WTC11 (cell line): Measurements from ENCODE around the gene ZNF525.
"Not testable (repeated sequence)": the region's sequence is repeated elsewhere in the genome, so short reads cannot be mapped to it uniquely, and the experiment has no call there.

Source experiments
- MYBL2 ChIP-seq: sonication (generic); formaldehyde crosslinking; IDR thresholded peaks from 2 replicates; pipeline ENCODE4 v1.8.1; 2023; ENCODE audit warnings: mild to moderate bottlenecking, moderate library complexity, missing genetic modification reagents
- NR1H2 ChIP-seq: sonication (generic); formaldehyde crosslinking; IDR thresholded peaks from 2 replicates; pipeline ENCODE4 v1.9.0; 2021; ENCODE audit warnings: mild to moderate bottlenecking, moderate library complexity, missing genetic modification reagents
- RORB ChIP-seq: fragments of 250-450 bp; sonication (Bioruptor Pico); IDR thresholded peaks from 2 replicates; pipeline ENCODE4 v1.9.0; 2021; ENCODE audit warnings: mild to moderate bottlenecking
- TCF7 ChIP-seq: sonication (generic); formaldehyde crosslinking; IDR thresholded peaks from 2 replicates; pipeline ENCODE4 v1.8.0; 2022; ENCODE audit warnings: mild to moderate bottlenecking, low read depth, missing genetic modification reagents, moderate library complexity
- TEAD4 ChIP-seq: sonication (generic); formaldehyde crosslinking; IDR thresholded peaks from 2 replicates; pipeline ENCODE4 v1.8.0; 2022; ENCODE audit warnings: mild to moderate bottlenecking, missing genetic modification reagents
- TF ChIP-seq, protein P1 (sequence below): sonication (generic); formaldehyde crosslinking; IDR thresholded peaks from 2 replicates; pipeline ENCODE4 v1.8.1; 2023; ENCODE audit warnings: mild to moderate bottlenecking, moderate library complexity, missing genetic modification reagents
- TF ChIP-seq, protein P2 (sequence below): fragments of 200-600 bp; IDR thresholded peaks from 2 replicates; pipeline ENCODE4 v1.8.0; 2022; ENCODE audit warnings: antibody characterized with exemption
- TF ChIP-seq, protein P3 (sequence below): sonication (generic); formaldehyde crosslinking; IDR thresholded peaks from 2 replicates; pipeline ENCODE4 v1.8.0; 2022; ENCODE audit warnings: missing genetic modification reagents
- TF ChIP-seq, protein P4 (sequence below): sonication (generic); formaldehyde crosslinking; IDR thresholded peaks from 2 replicates; pipeline ENCODE4 v1.8.0; 2022; ENCODE audit warnings: mild to moderate bottlenecking, missing genetic modification reagents

DNA sequence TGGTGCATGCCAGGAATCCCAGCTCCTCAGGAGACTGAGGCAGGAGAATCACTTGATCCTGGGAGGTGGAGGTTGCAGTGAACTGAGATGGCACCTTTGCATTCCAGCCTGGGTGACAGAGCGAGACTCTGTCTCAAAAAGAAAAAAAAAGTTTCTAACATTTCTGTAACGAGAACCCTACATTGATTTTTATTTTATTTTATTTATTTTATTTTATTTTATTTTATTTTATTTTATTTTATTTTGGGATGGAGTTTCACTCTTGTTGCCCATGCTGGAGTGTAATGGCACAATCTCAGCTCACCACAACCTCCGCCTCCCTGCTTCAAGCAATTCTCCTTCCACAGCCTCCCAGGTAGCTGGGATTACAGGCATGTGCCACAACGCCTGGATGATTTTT is 21.1 kb upstream of the ZNF525 start:
- TF ChIP-seq TEAD4 (CRISPR knock-in tag); NR1H2; RORB (CRISPR knock-in tag); MYBL2; TCF7: not testable (repeated sequence)
- TF ChIP-seq, protein P1, sequence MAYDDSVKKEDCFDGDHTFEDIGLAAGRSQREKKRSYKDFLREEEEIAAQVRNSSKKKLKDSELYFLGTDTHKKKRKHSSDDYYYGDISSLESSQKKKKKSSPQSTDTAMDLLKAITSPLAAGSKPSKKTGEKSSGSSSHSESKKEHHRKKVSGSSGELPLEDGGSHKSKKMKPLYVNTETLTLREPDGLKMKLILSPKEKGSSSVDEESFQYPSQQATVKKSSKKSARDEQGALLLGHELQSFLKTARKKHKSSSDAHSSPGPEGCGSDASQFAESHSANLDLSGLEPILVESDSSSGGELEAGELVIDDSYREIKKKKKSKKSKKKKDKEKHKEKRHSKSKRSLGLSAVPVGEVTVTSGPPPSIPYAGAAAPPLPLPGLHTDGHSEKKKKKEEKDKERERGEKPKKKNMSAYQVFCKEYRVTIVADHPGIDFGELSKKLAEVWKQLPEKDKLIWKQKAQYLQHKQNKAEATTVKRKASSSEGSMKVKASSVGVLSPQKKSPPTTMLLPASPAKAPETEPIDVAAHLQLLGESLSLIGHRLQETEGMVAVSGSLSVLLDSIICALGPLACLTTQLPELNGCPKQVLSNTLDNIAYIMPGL (CRISPR knock-in tag) = not testable (repeated sequence)
- TF ChIP-seq, protein P2, sequence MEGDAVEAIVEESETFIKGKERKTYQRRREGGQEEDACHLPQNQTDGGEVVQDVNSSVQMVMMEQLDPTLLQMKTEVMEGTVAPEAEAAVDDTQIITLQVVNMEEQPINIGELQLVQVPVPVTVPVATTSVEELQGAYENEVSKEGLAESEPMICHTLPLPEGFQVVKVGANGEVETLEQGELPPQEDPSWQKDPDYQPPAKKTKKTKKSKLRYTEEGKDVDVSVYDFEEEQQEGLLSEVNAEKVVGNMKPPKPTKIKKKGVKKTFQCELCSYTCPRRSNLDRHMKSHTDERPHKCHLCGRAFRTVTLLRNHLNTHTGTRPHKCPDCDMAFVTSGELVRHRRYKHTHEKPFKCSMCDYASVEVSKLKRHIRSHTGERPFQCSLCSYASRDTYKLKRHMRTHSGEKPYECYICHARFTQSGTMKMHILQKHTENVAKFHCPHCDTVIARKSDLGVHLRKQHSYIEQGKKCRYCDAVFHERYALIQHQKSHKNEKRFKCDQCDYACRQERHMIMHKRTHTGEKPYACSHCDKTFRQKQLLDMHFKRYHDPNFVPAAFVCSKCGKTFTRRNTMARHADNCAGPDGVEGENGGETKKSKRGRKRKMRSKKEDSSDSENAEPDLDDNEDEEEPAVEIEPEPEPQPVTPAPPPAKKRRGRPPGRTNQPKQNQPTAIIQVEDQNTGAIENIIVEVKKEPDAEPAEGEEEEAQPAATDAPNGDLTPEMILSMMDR = not testable (repeated sequence)
- TF ChIP-seq, protein P3, sequence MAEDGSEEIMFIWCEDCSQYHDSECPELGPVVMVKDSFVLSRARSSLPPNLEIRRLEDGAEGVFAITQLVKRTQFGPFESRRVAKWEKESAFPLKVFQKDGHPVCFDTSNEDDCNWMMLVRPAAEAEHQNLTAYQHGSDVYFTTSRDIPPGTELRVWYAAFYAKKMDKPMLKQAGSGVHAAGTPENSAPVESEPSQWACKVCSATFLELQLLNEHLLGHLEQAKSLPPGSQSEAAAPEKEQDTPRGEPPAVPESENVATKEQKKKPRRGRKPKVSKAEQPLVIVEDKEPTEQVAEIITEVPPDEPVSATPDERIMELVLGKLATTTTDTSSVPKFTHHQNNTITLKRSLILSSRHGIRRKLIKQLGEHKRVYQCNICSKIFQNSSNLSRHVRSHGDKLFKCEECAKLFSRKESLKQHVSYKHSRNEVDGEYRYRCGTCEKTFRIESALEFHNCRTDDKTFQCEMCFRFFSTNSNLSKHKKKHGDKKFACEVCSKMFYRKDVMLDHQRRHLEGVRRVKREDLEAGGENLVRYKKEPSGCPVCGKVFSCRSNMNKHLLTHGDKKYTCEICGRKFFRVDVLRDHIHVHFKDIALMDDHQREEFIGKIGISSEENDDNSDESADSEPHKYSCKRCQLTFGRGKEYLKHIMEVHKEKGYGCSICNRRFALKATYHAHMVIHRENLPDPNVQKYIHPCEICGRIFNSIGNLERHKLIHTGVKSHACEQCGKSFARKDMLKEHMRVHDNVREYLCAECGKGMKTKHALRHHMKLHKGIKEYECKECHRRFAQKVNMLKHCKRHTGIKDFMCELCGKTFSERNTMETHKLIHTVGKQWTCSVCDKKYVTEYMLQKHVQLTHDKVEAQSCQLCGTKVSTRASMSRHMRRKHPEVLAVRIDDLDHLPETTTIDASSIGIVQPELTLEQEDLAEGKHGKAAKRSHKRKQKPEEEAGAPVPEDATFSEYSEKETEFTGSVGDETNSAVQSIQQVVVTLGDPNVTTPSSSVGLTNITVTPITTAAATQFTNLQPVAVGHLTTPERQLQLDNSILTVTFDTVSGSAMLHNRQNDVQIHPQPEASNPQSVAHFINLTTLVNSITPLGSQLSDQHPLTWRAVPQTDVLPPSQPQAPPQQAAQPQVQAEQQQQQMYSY = not testable (repeated sequence)
- TF ChIP-seq, protein P4, sequence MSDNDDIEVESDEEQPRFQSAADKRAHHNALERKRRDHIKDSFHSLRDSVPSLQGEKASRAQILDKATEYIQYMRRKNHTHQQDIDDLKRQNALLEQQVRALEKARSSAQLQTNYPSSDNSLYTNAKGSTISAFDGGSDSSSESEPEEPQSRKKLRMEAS (CRISPR knock-in tag) = not testable (repeated sequence)
